Dermis lymphatic vessel endothelial cell (primary cell): ENCODE data around the gene PPP1R15B. TPM values are rescaled to one million over a fixed set of nuclear protein-coding genes. Genes with fewer than 3 reads are reported as not detected.

ENCODE experiments used
- total RNA-seq: library from RNA; depleted of rRNA; stranded (reverse); fragments of >200 nt; gene quantifications from 2 replicates; pipeline ENCODE4 v1.2.1, GENCODE V29; 2014

PPP1R15B gene
- total RNA-seq, result 22.2 and 24.0 TPM in 2 replicates

DNA sequence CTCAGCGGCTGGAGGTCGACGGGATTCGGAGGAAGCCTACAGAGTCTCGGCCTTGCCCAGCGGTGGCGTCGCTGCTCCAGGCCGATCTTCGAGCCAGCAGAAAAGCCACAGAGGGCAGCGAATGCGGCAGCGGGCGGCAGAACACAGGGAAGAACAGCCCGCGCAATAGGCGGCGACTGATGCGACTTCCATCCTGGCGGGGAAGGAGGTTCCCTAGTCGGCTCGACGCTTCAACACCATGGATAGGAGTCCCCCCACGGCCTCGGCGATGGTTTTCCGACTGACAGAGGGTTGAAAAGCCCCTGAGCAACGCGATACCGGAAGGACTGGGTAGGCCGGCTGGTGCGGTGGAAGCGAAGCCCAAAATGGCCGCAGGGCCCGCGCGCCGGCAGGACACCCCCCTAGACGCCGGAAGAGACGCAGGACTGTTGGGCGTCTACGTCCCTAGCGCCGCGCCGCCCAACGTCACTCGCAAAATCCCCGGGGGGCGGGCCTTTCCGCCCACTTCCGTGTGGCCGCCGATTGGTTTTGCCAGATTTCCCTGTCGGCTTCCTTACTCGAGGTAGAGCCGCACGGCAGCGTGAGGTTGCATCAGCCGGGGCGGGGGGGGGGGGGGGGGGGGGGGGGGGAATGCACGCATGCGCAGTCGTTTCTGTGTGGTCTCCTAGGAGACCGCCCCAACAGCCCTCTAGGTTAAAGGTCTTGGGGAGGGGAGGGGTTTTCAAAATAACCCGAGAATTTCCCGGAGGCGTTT, at the start of gene PPP1R15B:
Gene PPP1R15B (minus strand): TSS at position 367 of the 754 bp plus-strand sequence. CDS start 406 bp downstream, outside the sequence.

DNA sequence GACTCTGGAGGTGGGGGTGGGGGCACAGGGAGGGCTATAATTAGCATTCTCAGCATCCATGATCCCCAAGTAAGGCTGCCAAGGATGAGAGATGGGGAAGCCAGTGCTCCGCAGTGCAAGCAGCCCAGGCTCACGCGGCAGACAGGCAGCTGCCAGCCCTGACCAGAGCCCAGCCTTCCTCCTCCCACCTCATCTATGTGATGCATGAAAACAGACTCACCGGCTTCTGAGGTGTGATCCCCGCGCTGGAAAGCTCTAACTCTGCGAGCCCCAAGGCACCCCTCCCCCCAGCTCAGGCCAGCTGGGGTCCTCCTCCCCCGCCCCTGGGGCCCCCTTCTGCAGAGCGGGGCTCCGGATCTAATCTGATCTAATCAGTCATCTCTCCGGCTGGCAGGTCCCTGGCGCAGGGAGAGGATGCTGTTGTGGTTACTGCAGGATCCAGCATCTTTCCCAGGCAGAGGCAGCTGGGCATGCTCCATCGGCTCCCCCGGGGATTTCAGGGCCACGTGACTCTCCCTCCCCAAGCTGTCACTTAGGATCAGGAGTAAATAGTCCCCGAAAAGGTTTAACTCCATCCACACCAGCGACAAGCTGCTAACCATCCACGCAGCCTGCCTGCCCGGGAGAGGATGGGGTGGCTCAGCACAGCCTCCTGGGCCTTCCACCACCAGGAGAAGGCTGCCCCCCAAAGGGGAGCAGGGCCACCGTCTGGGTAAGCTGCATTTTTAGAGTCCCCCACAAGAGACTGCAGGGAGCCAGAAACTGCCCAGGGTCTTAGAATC, 52.0 kb downstream of the PPP1R15B start, which contains the start of gene PLEKHA6:
Gene PLEKHA6 (minus strand): TSS at position 456 of the 782 bp plus-strand sequence. CDS start 86,202 bp downstream, outside the sequence.

Other genes with a start within 250 kb of the PPP1R15B start
- gene REN, start 245.5 kb downstream of the PPP1R15B start, total RNA-seq, result 0.11 TPM in 1 of 2 replicates, not detected in the other
- 0.33 TPM in 1 of 2 replicates, not detected in the other for gene KISS1, start 215.3 kb downstream of the PPP1R15B start, total RNA-seq
- not detected in 2 replicates for gene GOLT1A, start 197.8 kb downstream of the PPP1R15B start, total RNA-seq
- under 0.01 and 0.43 TPM in 2 replicates for gene PLEKHA6, start 51.9 kb downstream of the PPP1R15B start, total RNA-seq
- 13.5 and 15.0 TPM in 2 replicates for gene PIK3C2B, start 83.0 kb upstream of the PPP1R15B start, total RNA-seq
- 13.8 and 19.8 TPM in 2 replicates for gene MDM4, start 104.6 kb upstream of the PPP1R15B start, total RNA-seq